ENCODE data around the gene GPHB5.

GRCh38 chr14:63362389-63362819 lies 43.7 kb upstream of the GPHB5 start:
- no peak for TF ChIP-seq CTCF (IDR thresholded peaks at IDR 0.05; ENCODE audit: low read depth, low read length, missing input control)
- no peak for TF ChIP-seq RAD21 (IDR thresholded peaks at IDR 0.05)
- TF ChIP-seq ATF3 (IDR thresholded peaks at IDR 0.05), result no peak
- no peak for TF ChIP-seq GABPA (IDR thresholded peaks at IDR 0.05 in 1 of 2, conservative IDR thresholded peaks at IDR 0.05 in 1 of 2)
- no peak for TF ChIP-seq MAX (IDR thresholded peaks at IDR 0.05)
- no peak for TF ChIP-seq TAF1 (conservative IDR thresholded peaks at IDR 0.05)
- TF ChIP-seq REST (IDR thresholded peaks at IDR 0.05), result no peak
